ENCODE results near the gene PPP1R16B.
"Not testable (repeated sequence)": the region's sequence is repeated elsewhere in the genome, so short reads cannot be mapped to it uniquely, and the experiment has no call there.

PPP1R16B gene

GRCh38 chr20:38811769-38812168 is 6.3 kb downstream of the PPP1R16B start:
- H3K4me3 ChIP-seq (ENCODE audit: low read depth, low read length), result no peak overlapping the region
- DNase-seq (ENCODE audit: low read depth), result no peak

GRCh38 chr20:38812182-38812581 is 6.7 kb downstream of the PPP1R16B start:
- H3K4me3 ChIP-seq (ENCODE audit: low read depth, low read length), result no peak overlapping the region
- no peak for TF ChIP-seq CTCF (conservative IDR thresholded peaks at IDR 0.05; ENCODE audit: low read depth, low read length)
- DNase-seq (ENCODE audit: low read depth), result no peak

More at GRCh38 chr20:38811769-38812168, 6.3 kb downstream of the PPP1R16B start:
- no peak for TF ChIP-seq CTCF (conservative IDR thresholded peaks at IDR 0.05; ENCODE audit: low read depth, low read length)

- TF ChIP-seq CTCF (conservative IDR thresholded peaks at IDR 0.05; ENCODE audit: low read depth, low read length), result no peak
- no peak overlapping the region for H3K4me3 ChIP-seq (ENCODE audit: low read depth, low read length)
- DNase-seq (ENCODE audit: low read depth), result no peak
Observed at GRCh38 chr20:38812709-38813573, 7.4 kb downstream of the PPP1R16B start.

GRCh38 chr20:38813574-38813962 is 8.1 kb downstream of the PPP1R16B start:
- not testable (repeated sequence) for DNase-seq (ENCODE audit: low read depth); H3K4me3 ChIP-seq (ENCODE audit: low read depth, low read length)

- H3K4me3 ChIP-seq (ENCODE audit: low read depth, low read length), result no peak overlapping the region
- DNase-seq (ENCODE audit: low read depth), result no peak
- TF ChIP-seq CTCF (conservative IDR thresholded peaks at IDR 0.05; ENCODE audit: low read depth, low read length), result no peak
Observed at GRCh38 chr20:38815446-38815845, 9.9 kb downstream of the PPP1R16B start.

GRCh38 chr20:38818113-38819065 is 12.9 kb downstream of the PPP1R16B start:
- TF ChIP-seq CTCF (conservative IDR thresholded peaks at IDR 0.05; ENCODE audit: low read depth, low read length), result no peak
- H3K4me3 ChIP-seq (ENCODE audit: low read depth, low read length), result no peak overlapping the region
- no peak for DNase-seq (ENCODE audit: low read depth)

- no peak for TF ChIP-seq CTCF (conservative IDR thresholded peaks at IDR 0.05; ENCODE audit: low read depth, low read length)
- DNase-seq (ENCODE audit: low read depth), result no peak
- H3K4me3 ChIP-seq (ENCODE audit: low read depth, low read length), result no peak overlapping the region
Observed at GRCh38 chr20:38825571-38825900, 20.0 kb downstream of the PPP1R16B start.
